Esophagus squamous epithelium (tissue), 5 donors: ENCODE results near the gene SLC24A3. TPM values are rescaled to one million over a fixed set of nuclear protein-coding genes. Genes with fewer than 3 reads are reported as not detected.

Experiments
- DNase-seq: peaks from one replicate; lab custom pipeline; 2025; lab: John Stamatoyannopoulos, UW
- H3K27ac ChIP-seq, 4 donors: fragments of 200-600 bp; sonication (generic); one replicate each; pipeline ENCODE4 v1.5.1; 2016 to 2019; ENCODE audit warnings: mild to moderate bottlenecking in 1 of 4
- H3K27me3 ChIP-seq, 4 donors: fragments of 200-600 bp; sonication (generic); 1 replicate in 3 of 4; 2 replicates in 1 of 4; pipeline versions ENCODE4 v1.5.1 to v1.6.0; 2017 to 2021; ENCODE audit warnings: antibody characterized with exemption in 1 of 4
- H3K36me3 ChIP-seq, 3 donors: fragments of 200-600 bp; sonication (generic); one replicate each; pipeline ENCODE4 v1.5.1; 2016 to 2019
- H3K4me1 ChIP-seq, 3 donors: fragments of 200-600 bp; sonication (generic); one replicate each; pipeline ENCODE4 v1.5.1; 2017 to 2019
- H3K4me3 ChIP-seq, 4 donors: fragments of 200-600 bp; sonication (generic); 1 replicate in 3 of 4; 2 replicates in 1 of 4; pipeline ENCODE4 v1.5.1; 2016 to 2019; ENCODE audit warnings: mild to moderate bottlenecking in 2 of 4, moderate library complexity in 1 of 4
- H3K9me3 ChIP-seq, 3 donors: fragments of 200-600 bp; sonication (generic); one replicate each; pipeline ENCODE4 v1.5.1; 2016 to 2019
- POLR2A ChIP-seq, 4 donors: fragments of 450-650 bp; IDR thresholded peaks; one replicate each; pipeline ENCODE4 v1.6.1; 2017; ENCODE audit warnings: antibody characterized with exemption in 4 of 4, mild to moderate bottlenecking in 4 of 4, moderate library complexity in 3 of 4
- WGBS, 2 donors: methylation state at CpG; one replicate each; pipeline ENCODE4 v1.1.5; 2018; 5-methylcytosine and 5-hydroxymethylcytosine counted together
- intact Hi-C: fragments of 100-400 bp; cut with DNase I; formaldehyde crosslinking; loops from one replicate; pipeline ENCODE4 v1.15.0; 2022
- total RNA-seq, 4 donors: library from RNA; depleted of rRNA; stranded (reverse); fragments of >200 nt; gene quantifications; one replicate each; pipeline ENCODE4 v1.1.0, GENCODE V29; 2016
- TF ChIP-seq, protein P1 (sequence below), 6 experiments: fragments of 450-650 bp in 4 of 6; fragments of 200-600 bp in 2 of 6; sonication (generic) in 2 of 6; IDR thresholded peaks; one replicate each; pipeline ENCODE4 v1.5.1; 2016 to 2019; ENCODE audit warnings: antibody characterized with exemption in 6 of 6, mild to moderate bottlenecking in 4 of 6, moderate library complexity in 4 of 6
- donor health status: DM: yes; HTN: yes; CAD: no.

Gene SLC24A3
- total RNA-seq, 4 donors from 2014 or later: 3.0 to 8.2 (median 6.1) TPM

DNA sequence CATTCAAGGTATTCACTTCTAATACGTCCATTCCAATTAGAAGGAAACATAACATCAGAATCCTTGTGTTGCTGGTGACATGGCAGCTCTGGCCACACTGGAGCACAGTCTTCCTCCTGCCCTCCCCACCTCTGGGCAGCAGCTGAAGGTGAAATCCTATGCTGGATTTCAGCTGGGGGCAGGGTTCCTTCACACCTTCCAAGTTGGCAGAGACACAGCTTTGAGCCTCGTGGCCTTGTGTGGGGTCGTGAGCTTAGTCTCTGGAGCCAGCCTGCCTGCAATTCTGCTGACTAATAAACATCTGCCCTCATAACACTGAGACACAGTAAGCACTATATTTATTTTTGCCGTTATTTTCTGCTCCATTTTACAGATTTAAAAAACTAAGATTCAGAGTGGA is 326.7 kb downstream of the SLC24A3 start:
- intact Hi-C loops: no loop called here
- Histone ChIP-seq H3K36me3 (no peaks in the 10 kb centered on the region), H3K27me3 (no peaks in the 10 kb centered on the region), H3K27ac (no peak overlapping the region), H3K9me3 (no peaks in the 10 kb centered on the region), H3K4me3 (no peak overlapping the region), H3K4me1 (no peaks in the 10 kb centered on the region)
- TF ChIP-seq, protein P1, sequence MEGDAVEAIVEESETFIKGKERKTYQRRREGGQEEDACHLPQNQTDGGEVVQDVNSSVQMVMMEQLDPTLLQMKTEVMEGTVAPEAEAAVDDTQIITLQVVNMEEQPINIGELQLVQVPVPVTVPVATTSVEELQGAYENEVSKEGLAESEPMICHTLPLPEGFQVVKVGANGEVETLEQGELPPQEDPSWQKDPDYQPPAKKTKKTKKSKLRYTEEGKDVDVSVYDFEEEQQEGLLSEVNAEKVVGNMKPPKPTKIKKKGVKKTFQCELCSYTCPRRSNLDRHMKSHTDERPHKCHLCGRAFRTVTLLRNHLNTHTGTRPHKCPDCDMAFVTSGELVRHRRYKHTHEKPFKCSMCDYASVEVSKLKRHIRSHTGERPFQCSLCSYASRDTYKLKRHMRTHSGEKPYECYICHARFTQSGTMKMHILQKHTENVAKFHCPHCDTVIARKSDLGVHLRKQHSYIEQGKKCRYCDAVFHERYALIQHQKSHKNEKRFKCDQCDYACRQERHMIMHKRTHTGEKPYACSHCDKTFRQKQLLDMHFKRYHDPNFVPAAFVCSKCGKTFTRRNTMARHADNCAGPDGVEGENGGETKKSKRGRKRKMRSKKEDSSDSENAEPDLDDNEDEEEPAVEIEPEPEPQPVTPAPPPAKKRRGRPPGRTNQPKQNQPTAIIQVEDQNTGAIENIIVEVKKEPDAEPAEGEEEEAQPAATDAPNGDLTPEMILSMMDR (IDR thresholded peaks at IDR 0.05): no peak
- TF ChIP-seq POLR2A (IDR thresholded peaks at IDR 0.05): no peak
- DNase-seq: no peak
- WGBS, 2 donors: 51 to 77% methylated on average over 2 to 4 of the region's 4 CpGs

DNA sequence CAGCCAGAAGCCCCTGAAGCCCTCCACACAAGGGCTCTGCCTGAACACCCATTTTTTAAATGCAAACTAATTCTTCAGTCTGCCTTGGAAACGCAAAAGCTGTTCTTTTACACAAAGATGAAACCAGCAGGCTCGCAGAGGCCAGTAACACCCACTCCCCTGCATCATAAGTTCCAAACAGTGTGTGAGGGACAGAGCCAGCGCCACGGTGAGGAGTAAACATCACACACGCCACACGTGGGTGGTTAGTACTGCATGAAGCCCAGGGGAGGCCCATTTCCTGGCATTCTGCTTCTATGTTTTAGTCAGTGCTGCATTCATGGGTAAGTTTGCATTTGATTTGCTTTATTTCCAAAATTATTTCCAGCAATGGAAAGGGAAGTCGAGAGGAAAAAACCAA is 327.9 kb downstream of the SLC24A3 start:
- Histone ChIP-seq H3K27ac (no peak overlapping the region), H3K9me3 (no peaks in the 10 kb centered on the region), H3K4me1 (no peaks in the 10 kb centered on the region), H3K4me3 (no peak overlapping the region), H3K27me3 (no peaks in the 10 kb centered on the region), H3K36me3 (no peaks in the 10 kb centered on the region)
- TF ChIP-seq, protein P1 (IDR thresholded peaks at IDR 0.05): no peak
- no peak for TF ChIP-seq POLR2A (IDR thresholded peaks at IDR 0.05)
- WGBS, 2 donors: 32 to 41% methylated on average over 6 to 7 of the region's 7 CpGs
- DNase-seq: no peak
- intact Hi-C loops: no loop called here

DNA sequence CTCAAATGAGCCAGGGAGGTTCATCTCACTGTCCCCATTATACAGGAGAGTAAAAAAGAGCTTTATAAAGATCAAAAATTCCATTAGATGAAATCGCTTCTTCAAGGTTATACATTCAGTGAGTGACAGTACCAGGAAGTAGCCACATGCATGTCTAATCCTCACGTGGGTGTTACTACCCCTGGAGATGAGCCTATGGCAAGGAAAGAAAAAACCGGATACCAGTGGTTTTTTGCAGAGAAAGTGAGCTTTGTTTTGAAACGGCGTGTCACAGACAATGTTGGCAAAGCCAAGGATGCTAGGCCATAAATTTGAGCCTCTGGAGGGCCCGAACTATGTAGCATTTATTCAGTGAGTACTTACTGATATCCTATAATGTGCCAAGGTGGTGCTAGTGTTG is 330.7 kb downstream of the SLC24A3 start:
- Histone ChIP-seq H3K9me3 (no peaks in the 10 kb centered on the region), H3K27me3 (no peaks in the 10 kb centered on the region), H3K4me3 (no peak overlapping the region), H3K27ac (no peak overlapping the region), H3K4me1 (no peaks in the 10 kb centered on the region), H3K36me3 (no peaks in the 10 kb centered on the region)
- no peak for TF ChIP-seq POLR2A (IDR thresholded peaks at IDR 0.05)
- TF ChIP-seq, protein P1 (IDR thresholded peaks at IDR 0.05): no peak
- DNase-seq: no peak
- 64 to 71% methylated on average over 6 of the region's 6 CpGs for WGBS, 2 donors
- intact Hi-C loops: no loop called here

DNA sequence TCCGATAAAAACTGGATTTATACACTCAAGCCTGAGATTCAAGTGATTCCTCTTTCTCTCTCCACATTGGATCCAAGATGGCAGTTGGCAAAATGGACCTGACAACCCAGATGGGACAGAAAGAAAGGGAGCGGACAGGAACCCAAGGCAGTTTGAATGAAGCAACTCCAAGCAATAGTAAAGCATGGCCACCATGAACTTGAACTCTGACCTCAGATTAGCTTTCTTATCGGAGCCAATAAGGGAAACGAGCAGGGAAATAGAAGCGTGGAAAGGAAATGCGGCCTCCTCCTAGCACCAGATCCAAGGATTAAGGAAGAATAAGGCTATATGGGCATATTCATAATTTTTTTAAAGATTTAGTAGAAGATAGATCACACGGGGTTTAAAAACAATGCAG is 332.2 kb downstream of the SLC24A3 start:
- TF ChIP-seq POLR2A (IDR thresholded peaks at IDR 0.05): no peak
- TF ChIP-seq, protein P1 (IDR thresholded peaks at IDR 0.05): no peak
- Histone ChIP-seq H3K4me1 (no peaks in the 10 kb centered on the region), H3K9me3 (no peaks in the 10 kb centered on the region), H3K27ac (no peak overlapping the region), H3K36me3 (no peaks in the 10 kb centered on the region), H3K27me3 (no peaks in the 10 kb centered on the region), H3K4me3 (no peak overlapping the region)
- WGBS, 2 donors: 77 to 85% methylated on average over 7 of the region's 7 CpGs
- DNase-seq: no peak
- intact Hi-C loops: no loop called here

DNA sequence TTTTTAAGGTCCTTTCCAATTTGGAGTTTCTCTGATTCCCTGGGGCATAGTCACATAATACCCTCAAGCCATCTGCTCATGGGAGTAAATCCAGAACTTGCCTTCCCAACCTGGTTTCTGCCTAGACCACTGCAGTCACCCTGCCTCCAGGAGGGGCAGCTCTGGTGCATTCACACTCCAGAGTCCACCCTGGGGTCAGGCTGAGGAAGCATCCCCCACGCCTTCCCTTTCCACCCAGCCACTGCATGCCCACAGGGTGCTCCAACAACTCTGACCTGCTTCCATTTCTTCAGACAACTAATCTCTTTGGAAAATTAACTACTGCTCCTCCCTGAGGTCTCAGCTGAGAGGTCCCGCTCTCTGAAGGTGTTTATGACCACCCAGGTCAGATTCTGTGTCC is 334.2 kb downstream of the SLC24A3 start:
- Histone ChIP-seq H3K4me1 (peaks cover 0 to 3% (median 0%) of the 10 kb centered on the region in 3 donors), H3K27me3 (no peaks in the 10 kb centered on the region), H3K27ac (no peak overlapping the region), H3K36me3 (no peaks in the 10 kb centered on the region), H3K9me3 (no peaks in the 10 kb centered on the region), H3K4me3 (no peak overlapping the region)
- TF ChIP-seq POLR2A (IDR thresholded peaks at IDR 0.05): no peak
- TF ChIP-seq, protein P1 (IDR thresholded peaks at IDR 0.05): no peak
- no peak for DNase-seq
- intact Hi-C loops: no loop called here
- 95 to 100% methylated on average over 2 of the region's 2 CpGs for WGBS, 2 donors
